Esophagus muscularis mucosa (tissue), 4 donors: Measurements from ENCODE around the gene CD1C.

Source experiments
- CTCF ChIP-seq, 3 experiments: fragments of 200-600 bp in 2 of 3; fragments of 450-650 bp in 1 of 3; sonication (generic) in 2 of 3; IDR thresholded peaks; one replicate each; pipeline ENCODE4 v1.5.1; 2017 to 2019; ENCODE audit warnings: antibody characterized with exemption in 3 of 3, mild to moderate bottlenecking in 2 of 3, moderate library complexity in 1 of 3
- EP300 ChIP-seq: sonication (generic); formaldehyde crosslinking; IDR thresholded peaks from one replicate; pipeline ENCODE4 v1.6.1; 2017; ENCODE audit warnings: antibody characterized with exemption
- POLR2A ChIP-seq: fragments of 450-650 bp; IDR thresholded peaks from one replicate; pipeline ENCODE4 v1.6.1; 2017; ENCODE audit warnings: antibody characterized with exemption, moderate library complexity, mild to moderate bottlenecking, low read depth
- POLR2AphosphoS5 ChIP-seq, 2 donors: sonication (generic); formaldehyde crosslinking; IDR thresholded peaks; one replicate each; pipeline ENCODE4 v1.6.1; 2017; ENCODE audit warnings: antibody characterized with exemption in 2 of 2

- TF ChIP-seq EP300 (no peak), CTCF (IDR thresholded peaks at IDR 0.05) (no peak), POLR2A (no peak), POLR2AphosphoS5 (IDR thresholded peaks at IDR 0.05) (no peak)
Measured at GRCh38 chr1:158272681-158273080, 17.0 kb upstream of the CD1C start.
